NCI-H526 (cell line): ENCODE data around the gene TAC4.
A peak's percentile ranks its signal among the peaks of the same experiment; 100 is the strongest.

Experiments
- DNase-seq, 2 experiments: peaks; one replicate each; lab custom pipeline; 2025; lab: John Stamatoyannopoulos, UW

The TAC4 gene

GRCh38 chr17:49872754-49873377 lies 25.0 kb upstream of the TAC4 start:
- DNase-seq = no peak

- DNase-seq = no peak
Measured at GRCh38 chr17:49871211-49871610, 23.3 kb upstream of the TAC4 start.

GRCh38 chr17:49870298-49870697 lies 22.4 kb upstream of the TAC4 start:
- DNase-seq = no peak

GRCh38 chr17:49869038-49869374 lies 21.1 kb upstream of the TAC4 start:
- DNase-seq = no peak

GRCh38 chr17:49866882-49867413 lies 19.1 kb upstream of the TAC4 start:
- DNase-seq = no peak

GRCh38 chr17:49866019-49866380 lies 18.1 kb upstream of the TAC4 start:
- no peak for DNase-seq

- DNase-seq = no peak
Measured at GRCh38 chr17:49862781-49863331, 15.0 kb upstream of the TAC4 start.

- peak; percentile 32 to 60 for DNase-seq
Measured at GRCh38 chr17:49861150-49861884, 13.4 kb upstream of the TAC4 start.

GRCh38 chr17:49859991-49860953 lies 12.4 kb upstream of the TAC4 start:
- peak in 1 of 2 experiments; percentile 23 for DNase-seq

- DNase-seq = no peak
Measured at GRCh38 chr17:49858796-49859195, 10.9 kb upstream of the TAC4 start.

- DNase-seq = no peak
Measured at GRCh38 chr17:49854126-49854525, 6.3 kb upstream of the TAC4 start.

- DNase-seq = no peak
Measured at GRCh38 chr17:49853470-49854015, 5.7 kb upstream of the TAC4 start.

GRCh38 chr17:49851387-49852291 lies 3.8 kb upstream of the TAC4 start:
- peak; percentile 51 to 83 for DNase-seq

GRCh38 chr17:49850772-49851386 lies 3.0 kb upstream of the TAC4 start:
- DNase-seq = no peak

GRCh38 chr17:49850218-49850610 lies 2.3 kb upstream of the TAC4 start:
- DNase-seq = no peak

- DNase-seq = no peak
Measured at GRCh38 chr17:49848739-49849138, 870 bp upstream of the TAC4 start.

- no peak for DNase-seq
Measured at GRCh38 chr17:49846938-49847712, 744 bp downstream of the TAC4 start.

- no peak for DNase-seq
Measured at GRCh38 chr17:49845321-49845720, 2.5 kb downstream of the TAC4 start.

- peak in 1 of 2 experiments; percentile 34 for DNase-seq
Measured at GRCh38 chr17:49843774-49844350, 4.0 kb downstream of the TAC4 start.
